Activated CD4-positive, alpha-beta T cell treated with anti-CD3 and anti-CD28 coated beads for 24 hours (primary cell): Measurements from ENCODE around the gene CAMK2A.

Experiments used
- DNase-seq, 2 donors: peaks; one replicate each; pipeline ENCODE4 v3.0.0-alpha.2; 2020; ENCODE audit warnings: low read depth in 2 of 2

CAMK2A gene

GRCh38 chr5:150300496-150301169 is 11.1 kb upstream of the CAMK2A start:
- DNase-seq = no peak

- no peak for DNase-seq
Measured at GRCh38 chr5:150299571-150300327, 10.2 kb upstream of the CAMK2A start.

GRCh38 chr5:150298701-150299451 is 9.3 kb upstream of the CAMK2A start:
- no peak for DNase-seq

GRCh38 chr5:150297934-150298595 is 8.5 kb upstream of the CAMK2A start:
- no peak for DNase-seq

- DNase-seq = no peak
Measured at GRCh38 chr5:150297236-150297890, 7.8 kb upstream of the CAMK2A start.

GRCh38 chr5:150296496-150296895 is 6.9 kb upstream of the CAMK2A start:
- no peak for DNase-seq

GRCh38 chr5:150295741-150296486 is 6.3 kb upstream of the CAMK2A start:
- DNase-seq = no peak

GRCh38 chr5:150295172-150295634 is 5.6 kb upstream of the CAMK2A start:
- no peak for DNase-seq

GRCh38 chr5:150294551-150295071 is 5.0 kb upstream of the CAMK2A start:
- DNase-seq = no peak

GRCh38 chr5:150293091-150293941 is 3.7 kb upstream of the CAMK2A start:
- DNase-seq = no peak

GRCh38 chr5:150291388-150292385 is 2.1 kb upstream of the CAMK2A start:
- DNase-seq = no peak

- DNase-seq = no peak
Measured at GRCh38 chr5:150288791-150289190, 782 bp downstream of the CAMK2A start.

- DNase-seq = no peak
Measured at GRCh38 chr5:150288361-150288760, 1.2 kb downstream of the CAMK2A start.

- DNase-seq = no peak
Measured at GRCh38 chr5:150286820-150287219, 2.8 kb downstream of the CAMK2A start.

- no peak for DNase-seq
Measured at GRCh38 chr5:150285114-150285513, 4.5 kb downstream of the CAMK2A start.

GRCh38 chr5:150284311-150284710 is 5.3 kb downstream of the CAMK2A start:
- DNase-seq = no peak

GRCh38 chr5:150283904-150284303 is 5.7 kb downstream of the CAMK2A start:
- DNase-seq = no peak

GRCh38 chr5:150281987-150282386 is 7.6 kb downstream of the CAMK2A start:
- DNase-seq = no peak
